Tibial nerve (tissue), 4 donors: ENCODE measurements around the gene SERPINH1.

Experiments used
- CTCF ChIP-seq, 5 experiments: fragments of 200-600 bp in 3 of 5; fragments of 450-650 bp in 2 of 5; sonication (generic) in 3 of 5; IDR thresholded peaks; one replicate each; pipeline ENCODE4 v1.5.1; 2016 to 2019; ENCODE audit warnings: antibody characterized with exemption in 5 of 5, mild to moderate bottlenecking in 3 of 5, moderate library complexity in 2 of 5
- EP300 ChIP-seq, 2 donors: sonication (generic); formaldehyde crosslinking; IDR thresholded peaks; one replicate each; pipeline ENCODE4 v1.6.1; 2017; ENCODE audit warnings: antibody characterized with exemption in 2 of 2, mild to moderate bottlenecking in 1 of 2
- POLR2A ChIP-seq, 2 donors: fragments of 450-650 bp; IDR thresholded peaks; one replicate each; pipeline ENCODE4 v1.6.1; 2017; ENCODE audit warnings: antibody characterized with exemption in 2 of 2, mild to moderate bottlenecking in 2 of 2, moderate library complexity in 2 of 2

GRCh38 chr11:75586395-75586794 is 24.3 kb downstream of the SERPINH1 start:
- TF ChIP-seq POLR2A (IDR thresholded peaks at IDR 0.05) (no peak), CTCF (IDR thresholded peaks at IDR 0.05) (no peak), EP300 (IDR thresholded peaks at IDR 0.05) (no peak)
